Natural killer cell (primary cell): ENCODE measurements around the gene GYPC. TPM values are rescaled to one million over a fixed set of nuclear protein-coding genes. Genes with fewer than 3 reads are reported as not detected.

Experiments
- ATAC-seq, 3 donors: fragments of 150-1000 bp in 2 of 3; fragments of 200-7000 bp in 1 of 3; cut with Tn5 transposase; 1 replicate in 1 of 3; 2 replicates in 2 of 3; pipeline ENCODE4 v1.10.0; 2021; ENCODE audit warnings: mild to moderate bottlenecking in 2 of 3, moderate library complexity in 2 of 3
- DNase-seq, 2 donors: peaks; one replicate each; pipeline versions ENCODE4 v3.0.0 to v3.0.0-alpha.2; 2013 to 2021; ENCODE audit warnings: mixed read lengths in 1 of 2
- H3K27ac ChIP-seq: one replicate; pipeline ENCODE4 v1.5.1; 2013; ENCODE audit warnings: mild to moderate bottlenecking, low read length
- H3K27me3 ChIP-seq: one replicate; pipeline ENCODE4 v1.6.1; 2013; ENCODE audit warnings: low read length; ENCODE audit not compliant: control insufficient read depth, insufficient read depth
- H3K36me3 ChIP-seq: one replicate; pipeline ENCODE4 v1.6.1; 2013; ENCODE audit warnings: low read length; ENCODE audit not compliant: control insufficient read depth, insufficient read depth
- H3K4me1 ChIP-seq: one replicate; pipeline ENCODE4 v1.6.1; 2013; ENCODE audit warnings: low read length; ENCODE audit not compliant: control insufficient read depth, insufficient read depth
- H3K4me3 ChIP-seq: one replicate; pipeline ENCODE4 v1.5.1; 2013; ENCODE audit warnings: low read length
- H3K9me3 ChIP-seq: one replicate; pipeline ENCODE4 v1.6.1; 2013; ENCODE audit warnings: low read length; ENCODE audit not compliant: control insufficient read depth, insufficient read depth
- H3K27ac Mint-ChIP-seq, 2 donors: one replicate each; pipeline ENCODE4 v1.8.0; 2022; ENCODE audit warnings: mild to moderate bottlenecking in 2 of 2, mixed read lengths in 2 of 2, moderate library complexity in 1 of 2
- H3K27me3 Mint-ChIP-seq, 2 donors: one replicate each; pipeline ENCODE4 v1.8.0; 2022; ENCODE audit warnings: low read depth in 2 of 2, mixed read lengths in 2 of 2
- H3K36me3 Mint-ChIP-seq: one replicate; pipeline ENCODE4 v1.8.0; 2022; ENCODE audit warnings: mixed read lengths
- H3K4me1 Mint-ChIP-seq, 2 donors: one replicate each; pipeline ENCODE4 v1.8.0; 2022; ENCODE audit warnings: mixed read lengths in 2 of 2
- H3K4me3 Mint-ChIP-seq: one replicate; pipeline ENCODE4 v1.8.0; 2022; ENCODE audit warnings: mild to moderate bottlenecking, moderate library complexity, mixed read lengths
- H3K9me3 Mint-ChIP-seq, 2 donors: one replicate each; pipeline ENCODE4 v1.8.0; 2022; ENCODE audit warnings: mixed read lengths in 2 of 2
- WGBS: methylation state at CpG from one replicate; pipeline ENCODE4 v1.1.7; 2013; ENCODE audit warnings: missing lambda C conversion rate; ENCODE audit not compliant: insufficient coverage; 5-methylcytosine and 5-hydroxymethylcytosine counted together
- intact Hi-C: fragments of 100-400 bp; cut with micrococcal nuclease; formaldehyde crosslinking; loops from one replicate; pipeline ENCODE4 v1.14.2; 2022
- total RNA-seq, 4 donors: library from RNA; stranded (reverse); fragments of 120-200 nt in 1 of 4; gene quantifications; one replicate each; pipeline versions ENCODE4 v1.2.3 to v1.2.4, GENCODE V29; 2013 to 2022
- TF ChIP-seq, protein P1 (sequence below): fragments of 200-600 bp; IDR thresholded peaks from one replicate; pipeline ENCODE4 v1.8.0; 2022; ENCODE audit warnings: antibody characterized with exemption

Gene GYPC
- total RNA-seq, 3 donors from 2014 or later (not counting 1 experiment from before 2014, with no cell fraction given) = 74.2 to 92.3 (median 78.7) TPM

- intact Hi-C loops = loop anchor here (2.0 to 5.0 kb wide), 2 partner anchors 422 to 729 kb away; partner anchors contain the start of gene MAP3K2
- no peaks in the 10 kb centered on the region for H3K9me3 ChIP-seq
- H3K4me3 Mint-ChIP-seq = peak overlapping the region; percentile 94
- no peaks in the 10 kb centered on the region for H3K9me3 Mint-ChIP-seq
- peaks cover 3% of the 10 kb centered on the region for H3K36me3 ChIP-seq
- peak overlapping the region; percentile 93 for H3K27ac ChIP-seq
- DNase-seq = peak in 1 of 2 donors; percentile 50
- no peaks in the 10 kb centered on the region for H3K36me3 Mint-ChIP-seq
- H3K27me3 Mint-ChIP-seq = no peaks in the 10 kb centered on the region
- ATAC-seq = no peak
- H3K4me3 ChIP-seq = peak overlapping the region; percentile 81
- peaks cover 78 to 79% of the 10 kb centered on the region in 2 donors for H3K4me1 Mint-ChIP-seq
- H3K27me3 ChIP-seq = no peaks in the 10 kb centered on the region
- WGBS = 41% methylated on average over 1 of the region's 2 CpGs
- TF ChIP-seq, protein P1, sequence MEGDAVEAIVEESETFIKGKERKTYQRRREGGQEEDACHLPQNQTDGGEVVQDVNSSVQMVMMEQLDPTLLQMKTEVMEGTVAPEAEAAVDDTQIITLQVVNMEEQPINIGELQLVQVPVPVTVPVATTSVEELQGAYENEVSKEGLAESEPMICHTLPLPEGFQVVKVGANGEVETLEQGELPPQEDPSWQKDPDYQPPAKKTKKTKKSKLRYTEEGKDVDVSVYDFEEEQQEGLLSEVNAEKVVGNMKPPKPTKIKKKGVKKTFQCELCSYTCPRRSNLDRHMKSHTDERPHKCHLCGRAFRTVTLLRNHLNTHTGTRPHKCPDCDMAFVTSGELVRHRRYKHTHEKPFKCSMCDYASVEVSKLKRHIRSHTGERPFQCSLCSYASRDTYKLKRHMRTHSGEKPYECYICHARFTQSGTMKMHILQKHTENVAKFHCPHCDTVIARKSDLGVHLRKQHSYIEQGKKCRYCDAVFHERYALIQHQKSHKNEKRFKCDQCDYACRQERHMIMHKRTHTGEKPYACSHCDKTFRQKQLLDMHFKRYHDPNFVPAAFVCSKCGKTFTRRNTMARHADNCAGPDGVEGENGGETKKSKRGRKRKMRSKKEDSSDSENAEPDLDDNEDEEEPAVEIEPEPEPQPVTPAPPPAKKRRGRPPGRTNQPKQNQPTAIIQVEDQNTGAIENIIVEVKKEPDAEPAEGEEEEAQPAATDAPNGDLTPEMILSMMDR = no peak
- H3K27ac Mint-ChIP-seq = peak overlapping the region; percentile 89 to 97
- H3K4me1 ChIP-seq = peaks cover 74% of the 10 kb centered on the region
Observed at GRCh38 chr2:126658319-126658904, 2.5 kb downstream of the GYPC start.

DNA sequence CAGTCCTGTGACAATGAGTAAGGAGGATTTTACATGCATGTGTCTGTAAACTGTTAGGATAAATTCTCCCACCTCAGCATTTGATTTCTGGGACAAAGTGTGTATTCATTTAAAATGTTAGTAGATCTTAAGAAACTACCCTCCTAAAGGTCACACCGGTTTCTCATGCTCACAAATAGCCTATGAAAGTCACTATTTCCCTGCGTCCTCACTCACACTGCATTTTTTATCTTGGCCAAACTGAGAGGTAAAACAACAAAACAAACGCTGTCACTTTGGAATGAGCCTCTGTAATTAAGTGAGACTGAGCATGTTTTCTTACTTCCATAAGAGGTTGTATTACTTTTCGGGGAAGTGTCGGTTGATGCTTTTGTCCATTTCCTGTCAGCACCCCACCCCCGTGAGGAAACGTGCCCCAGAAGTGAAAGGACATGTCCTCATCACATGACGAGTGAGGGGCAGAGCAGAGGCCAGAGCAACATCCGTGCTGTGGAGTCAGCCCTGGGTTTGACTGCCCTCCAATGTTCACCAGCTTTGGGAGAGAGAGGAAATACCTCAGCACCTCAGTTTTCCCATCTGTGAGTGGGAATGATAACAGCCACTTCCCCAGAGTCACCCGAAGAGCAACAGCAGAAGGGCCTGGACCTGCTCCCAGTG is 3.1 kb downstream of the GYPC start:
- DNase-seq (peak; percentile 55 to 69), ATAC-seq (peak; percentile 20 to 50 (median 37))
- TF ChIP-seq, protein P1 = no peak
- H3K4me1 Mint-ChIP-seq = peaks cover 84 to 86% of the 10 kb centered on the region in 2 donors
- H3K27ac Mint-ChIP-seq = peak overlapping the region; percentile 89 to 97
- peak overlapping the region; percentile 82 for H3K4me3 Mint-ChIP-seq
- WGBS = 3% methylated on average over 10 of the region's 10 CpGs
- H3K9me3 Mint-ChIP-seq = no peaks in the 10 kb centered on the region
- peak overlapping the region; percentile 9 for H3K4me3 ChIP-seq
- peaks cover 4% of the 10 kb centered on the region for H3K36me3 Mint-ChIP-seq
- peaks cover 80% of the 10 kb centered on the region for H3K4me1 ChIP-seq
- no peaks in the 10 kb centered on the region for H3K27me3 ChIP-seq
- no peaks in the 10 kb centered on the region for H3K9me3 ChIP-seq
- no peaks in the 10 kb centered on the region for H3K27me3 Mint-ChIP-seq
- intact Hi-C loops = loop anchor here (2.0 to 5.0 kb wide), 2 partner anchors 422 to 728 kb away; partner anchors contain the start of gene MAP3K2
- H3K27ac ChIP-seq = peak overlapping the region; percentile 93
- peaks cover 3% of the 10 kb centered on the region for H3K36me3 ChIP-seq

DNA sequence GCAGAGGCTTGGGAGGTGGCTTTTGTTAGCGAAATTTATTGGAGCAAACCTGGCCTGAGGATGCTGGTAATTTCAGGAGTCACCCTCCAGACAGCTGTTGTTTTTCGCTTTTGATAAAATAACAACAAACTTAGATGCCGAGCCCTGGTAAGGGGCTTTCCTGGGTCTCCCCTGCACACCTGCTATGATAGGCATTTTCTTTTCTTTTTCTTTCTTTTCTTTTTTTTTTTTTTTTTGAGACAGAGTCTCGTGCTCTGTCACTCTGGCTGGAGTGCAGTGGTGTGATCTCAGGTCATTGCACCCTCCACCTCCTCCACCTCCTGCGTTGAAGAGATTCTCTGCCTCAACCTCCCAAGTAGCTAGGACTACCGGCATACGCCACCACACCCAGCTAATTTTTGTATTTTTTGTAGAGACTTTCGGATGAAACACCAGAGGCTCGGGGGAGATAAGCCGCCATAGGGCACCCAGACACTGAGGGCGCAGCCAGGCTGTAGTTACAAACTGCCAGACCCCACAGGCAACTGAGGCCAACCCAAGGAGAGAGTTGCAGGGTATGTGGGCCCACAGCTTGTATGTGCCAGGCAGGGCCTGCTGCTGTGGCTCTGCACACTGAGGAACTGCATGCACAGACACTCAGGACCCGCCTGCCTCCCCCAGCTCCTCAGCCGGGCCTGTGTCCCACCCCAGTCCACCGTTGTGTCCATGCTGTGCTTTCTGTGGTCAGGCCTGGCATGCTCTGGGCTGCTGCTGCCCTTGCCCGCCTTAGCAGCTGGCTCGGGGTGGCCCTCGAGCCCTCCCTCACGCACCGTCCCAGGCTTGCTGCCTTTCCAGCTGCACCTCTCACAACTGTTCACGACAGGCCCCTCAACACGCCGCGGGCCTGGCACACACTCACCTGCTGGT is 3.9 kb downstream of the GYPC start:
- Mint-ChIP-seq H3K27ac (peak overlapping the region; percentile 89 to 97), H3K36me3 (peaks cover 7% of the 10 kb centered on the region), H3K9me3 (no peaks in the 10 kb centered on the region), H3K4me1 (peaks cover 92 to 93% of the 10 kb centered on the region in 2 donors), H3K27me3 (no peaks in the 10 kb centered on the region), H3K4me3 (peak overlapping the region; percentile 73)
- Histone ChIP-seq H3K36me3 (peaks cover 3% of the 10 kb centered on the region), H3K9me3 (no peaks in the 10 kb centered on the region), H3K27ac (peak overlapping the region; percentile 93), H3K4me1 (peaks cover 88% of the 10 kb centered on the region), H3K4me3 (no peak overlapping the region), H3K27me3 (no peaks in the 10 kb centered on the region)
- ATAC-seq = no peak
- intact Hi-C loops = loop anchor here (2.0 to 5.0 kb wide), 2 partner anchors 421 to 727 kb away; partner anchors contain the start of gene MAP3K2
- peak in 1 of 2 donors; percentile 50 for DNase-seq
- TF ChIP-seq, protein P1 = no peak
- WGBS = 89% methylated on average over 22 of the region's 23 CpGs
